ENCODE measurements around the gene CHST3. TPM values are rescaled to one million over a fixed set of nuclear protein-coding genes. Genes with fewer than 3 reads are reported as not detected.

Gene CHST3
- total and polyA plus RNA-seq, 2 experiments from 2014 or later, result 0.94 to 8.3 TPM

DNA sequence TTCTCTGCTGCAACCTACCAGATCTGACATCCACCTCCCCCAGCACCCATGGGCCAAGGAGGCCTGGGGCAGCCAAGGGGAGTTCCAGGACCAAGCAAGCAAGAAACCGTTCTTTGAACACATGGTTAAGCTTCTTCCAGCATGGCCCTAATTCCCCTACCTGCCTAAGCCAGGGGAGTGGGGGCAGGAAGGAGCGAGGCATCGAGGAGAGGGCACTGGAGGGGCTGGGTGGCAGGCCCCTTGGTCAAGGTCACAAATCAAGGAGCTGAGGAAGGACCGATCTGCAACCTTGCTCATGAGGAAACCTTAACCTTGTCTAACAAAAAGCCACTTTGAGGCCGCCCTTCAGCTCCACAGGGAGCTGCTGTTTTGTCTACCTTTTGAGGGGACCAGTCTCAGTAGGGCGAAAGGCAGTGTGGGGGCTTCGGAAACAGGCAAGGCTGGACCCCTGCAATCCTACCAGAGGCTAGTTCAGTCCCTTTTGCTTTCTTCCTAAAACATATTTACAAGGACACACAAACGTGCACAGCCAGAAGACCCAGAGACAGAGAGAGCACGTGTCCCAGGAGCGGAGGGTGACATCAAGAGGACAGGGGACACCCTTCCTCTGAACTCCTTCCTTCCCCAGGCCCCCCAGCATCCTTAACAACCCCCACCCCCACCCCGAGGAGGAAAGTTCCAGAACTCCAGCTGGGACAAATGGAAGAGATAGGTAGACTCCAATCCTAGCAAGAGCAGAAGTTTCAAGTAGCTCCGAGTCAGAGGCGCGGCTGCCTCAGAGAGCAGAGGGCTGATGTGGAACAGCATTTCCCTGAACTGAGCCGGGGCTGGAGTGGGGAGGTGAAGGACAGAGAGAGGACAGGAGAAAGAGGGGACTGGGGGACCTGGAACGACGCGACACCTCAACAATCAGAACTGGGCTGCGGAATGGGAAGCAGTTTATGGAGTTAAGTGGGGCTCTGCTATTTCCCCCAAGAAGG lies 95.9 kb downstream of the CHST3 start:
- Histone ChIP-seq H3K4me3 (no peak overlapping the region), H4K20me1 (replicated peaks; ENCODE audit: insufficient read depth) (no peaks in the 10 kb centered on the region), H3K36me3 (ENCODE audit: insufficient read depth) (no peaks in the 10 kb centered on the region), H3K9me2 (ENCODE audit: insufficient read depth) (no peaks in the 10 kb centered on the region), H3K27ac (ENCODE audit: low read depth) (no peak overlapping the region), H3K79me2 (replicated peaks; ENCODE audit: insufficient read depth) (no peaks in the 10 kb centered on the region), H2AFZ (peak overlapping the region; percentile 76; the same call in 1 of the 2 replicates), H3F3A (replicated peaks; ENCODE audit: low read depth) (no peaks in the 10 kb centered on the region), H3K4me2 (no peak overlapping the region), H3K27me3 (ENCODE audit: insufficient read depth) (no peaks in the 10 kb centered on the region), H3K4me1 (ENCODE audit: insufficient read depth) (no peaks in the 10 kb centered on the region)
- Mint-ChIP-seq H3K27me3 (ENCODE audit: insufficient read depth, low read depth, poor library complexity) (peaks cover 13% of the 10 kb centered on the region), H3K9me3 (no peaks in the 10 kb centered on the region), H3K4me3 (no peak overlapping the region), H3K4me1 (peaks cover 19% of the 10 kb centered on the region), H3K36me3 (ENCODE audit: low read depth) (no peaks in the 10 kb centered on the region), H3K27ac (no peak overlapping the region)
- DNase-seq (ENCODE audit: low spot score) (no peak), ATAC-seq (no peak; the same call in 1 of the 3 replicates)
- no peak for TF ChIP-seq EZH2 (IDR thresholded peaks at IDR 0.05; ENCODE audit: low read depth, unreplicated experiment)
- no peak for TF ChIP-seq POLR2AphosphoS5 (IDR thresholded peaks at IDR 0.05; ENCODE audit: low read depth)
- TF ChIP-seq NANOG (IDR thresholded peaks at IDR 0.05; ENCODE audit: borderline replicate concordance), result no peak
- TF ChIP-seq EZH2phosphoT487 (IDR thresholded peaks at IDR 0.05; ENCODE audit: unreplicated experiment), result no peak
- TF ChIP-seq ZNF331 (CRISPR knock-in tag; IDR thresholded peaks at IDR 0.05; ENCODE audit: low read depth), result no peak
- TF ChIP-seq JUNB (IDR thresholded peaks at IDR 0.05; ENCODE audit: unreplicated experiment), result no peak
- TF ChIP-seq CREB1 (CRISPR knock-in tag; IDR thresholded peaks at IDR 0.05; ENCODE audit: low read depth), result no peak
- TF ChIP-seq, protein P1, sequence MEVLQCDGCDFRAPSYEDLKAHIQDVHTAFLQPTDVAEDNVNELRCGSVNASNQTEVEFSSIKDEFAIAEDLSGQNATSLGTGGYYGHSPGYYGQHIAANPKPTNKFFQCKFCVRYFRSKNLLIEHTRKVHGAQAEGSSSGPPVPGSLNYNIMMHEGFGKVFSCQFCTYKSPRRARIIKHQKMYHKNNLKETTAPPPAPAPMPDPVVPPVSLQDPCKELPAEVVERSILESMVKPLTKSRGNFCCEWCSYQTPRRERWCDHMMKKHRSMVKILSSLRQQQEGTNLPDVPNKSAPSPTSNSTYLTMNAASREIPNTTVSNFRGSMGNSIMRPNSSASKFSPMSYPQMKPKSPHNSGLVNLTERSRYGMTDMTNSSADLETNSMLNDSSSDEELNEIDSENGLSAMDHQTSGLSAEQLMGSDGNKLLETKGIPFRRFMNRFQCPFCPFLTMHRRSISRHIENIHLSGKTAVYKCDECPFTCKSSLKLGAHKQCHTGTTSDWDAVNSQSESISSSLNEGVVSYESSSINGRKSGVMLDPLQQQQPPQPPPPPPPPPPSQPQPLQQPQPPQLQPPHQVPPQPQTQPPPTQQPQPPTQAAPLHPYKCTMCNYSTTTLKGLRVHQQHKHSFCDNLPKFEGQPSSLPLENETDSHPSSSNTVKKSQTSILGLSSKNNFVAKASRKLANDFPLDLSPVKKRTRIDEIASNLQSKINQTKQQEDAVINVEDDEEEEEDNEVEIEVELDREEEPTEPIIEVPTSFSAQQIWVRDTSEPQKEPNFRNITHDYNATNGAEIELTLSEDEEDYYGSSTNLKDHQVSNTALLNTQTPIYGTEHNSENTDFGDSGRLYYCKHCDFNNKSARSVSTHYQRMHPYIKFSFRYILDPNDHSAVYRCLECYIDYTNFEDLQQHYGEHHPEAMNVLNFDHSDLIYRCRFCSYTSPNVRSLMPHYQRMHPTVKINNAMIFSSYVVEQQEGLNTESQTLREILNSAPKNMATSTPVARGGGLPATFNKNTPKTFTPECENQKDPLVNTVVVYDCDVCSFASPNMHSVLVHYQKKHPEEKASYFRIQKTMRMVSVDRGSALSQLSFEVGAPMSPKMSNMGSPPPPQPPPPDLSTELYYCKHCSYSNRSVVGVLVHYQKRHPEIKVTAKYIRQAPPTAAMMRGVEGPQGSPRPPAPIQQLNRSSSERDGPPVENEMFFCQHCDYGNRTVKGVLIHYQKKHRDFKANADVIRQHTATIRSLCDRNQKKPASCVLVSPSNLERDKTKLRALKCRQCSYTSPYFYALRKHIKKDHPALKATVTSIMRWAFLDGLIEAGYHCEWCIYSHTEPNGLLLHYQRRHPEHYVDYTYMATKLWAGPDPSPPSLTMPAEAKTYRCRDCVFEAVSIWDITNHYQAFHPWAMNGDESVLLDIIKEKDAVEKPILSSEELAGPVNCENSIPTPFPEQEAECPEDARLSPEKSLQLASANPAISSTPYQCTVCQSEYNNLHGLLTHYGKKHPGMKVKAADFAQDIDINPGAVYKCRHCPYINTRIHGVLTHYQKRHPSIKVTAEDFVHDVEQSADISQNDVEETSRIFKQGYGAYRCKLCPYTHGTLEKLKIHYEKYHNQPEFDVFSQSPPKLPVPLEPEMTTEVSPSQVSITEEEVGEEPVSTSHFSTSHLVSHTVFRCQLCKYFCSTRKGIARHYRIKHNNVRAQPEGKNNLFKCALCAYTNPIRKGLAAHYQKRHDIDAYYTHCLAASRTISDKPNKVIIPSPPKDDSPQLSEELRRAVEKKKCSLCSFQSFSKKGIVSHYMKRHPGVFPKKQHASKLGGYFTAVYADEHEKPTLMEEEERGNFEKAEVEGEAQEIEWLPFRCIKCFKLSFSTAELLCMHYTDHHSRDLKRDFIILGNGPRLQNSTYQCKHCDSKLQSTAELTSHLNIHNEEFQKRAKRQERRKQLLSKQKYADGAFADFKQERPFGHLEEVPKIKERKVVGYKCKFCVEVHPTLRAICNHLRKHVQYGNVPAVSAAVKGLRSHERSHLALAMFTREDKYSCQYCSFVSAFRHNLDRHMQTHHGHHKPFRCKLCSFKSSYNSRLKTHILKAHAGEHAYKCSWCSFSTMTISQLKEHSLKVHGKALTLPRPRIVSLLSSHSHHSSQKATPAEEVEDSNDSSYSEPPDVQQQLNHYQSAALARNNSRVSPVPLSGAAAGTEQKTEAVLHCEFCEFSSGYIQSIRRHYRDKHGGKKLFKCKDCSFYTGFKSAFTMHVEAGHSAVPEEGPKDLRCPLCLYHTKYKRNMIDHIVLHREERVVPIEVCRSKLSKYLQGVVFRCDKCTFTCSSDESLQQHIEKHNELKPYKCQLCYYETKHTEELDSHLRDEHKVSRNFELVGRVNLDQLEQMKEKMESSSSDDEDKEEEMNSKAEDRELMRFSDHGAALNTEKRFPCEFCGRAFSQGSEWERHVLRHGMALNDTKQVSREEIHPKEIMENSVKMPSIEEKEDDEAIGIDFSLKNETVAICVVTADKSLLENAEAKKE (CRISPR knock-in tag; IDR thresholded peaks at IDR 0.05), result no peak

Data from GM23338 (cell line).